ENCODE data around the gene RGPD5.
"Not testable (repeated sequence)": the region's sequence is repeated elsewhere in the genome, so short reads cannot be mapped to it uniquely, and the experiment has no call there.

The RGPD5 gene

GRCh38 chr2:109893736-109894135, 99.6 kb downstream of the RGPD5 start:
- not testable (repeated sequence) for DNase-seq

- DNase-seq, result not testable (repeated sequence)
Observed at GRCh38 chr2:109894141-109894540, 100.0 kb downstream of the RGPD5 start.

- not testable (repeated sequence) for DNase-seq
Observed at GRCh38 chr2:109895090-109895869, 101.2 kb downstream of the RGPD5 start.

- DNase-seq, result not testable (repeated sequence)
Observed at GRCh38 chr2:109896212-109896611, 102.1 kb downstream of the RGPD5 start.

- not testable (repeated sequence) for DNase-seq
Observed at GRCh38 chr2:109897769-109898461, 103.8 kb downstream of the RGPD5 start.

GRCh38 chr2:109898462-109899336, 104.6 kb downstream of the RGPD5 start, which contains the start of gene LIMS3:
Gene LIMS3, plus strand, starts transcription at chr2:109898688. Its CDS starts 41 bp downstream, at chr2:109898729.
- not testable (repeated sequence) for DNase-seq

- DNase-seq, result not testable (repeated sequence)
Observed at GRCh38 chr2:109905796-109906195, 111.7 kb downstream of the RGPD5 start.

Data from CD4-positive, alpha-beta T cell treated with Interleukin-4 for 1 hour (primary cell).